NCI-H1436 (cell line): ENCODE results near the gene EVI2A.
A peak's percentile ranks its signal among the peaks of the same experiment; 100 is the strongest.
"Not testable (repeated sequence)": the region's sequence is repeated elsewhere in the genome, so short reads cannot be mapped to it uniquely, and the experiment has no call there.

Experiments
- DNase-seq: peaks from one replicate; lab custom pipeline; 2025; lab: John Stamatoyannopoulos, UW

Gene EVI2A

GRCh38 chr17:31312223-31312622, 9.2 kb downstream of the EVI2A start:
- not testable (repeated sequence) for DNase-seq

- no peak for DNase-seq
Measured at GRCh38 chr17:31311526-31311925, 9.9 kb downstream of the EVI2A start.

- DNase-seq = no peak
Measured at GRCh38 chr17:31310886-31311285, 10.5 kb downstream of the EVI2A start.

- no peak for DNase-seq
Measured at GRCh38 chr17:31310260-31310659, 11.2 kb downstream of the EVI2A start.

GRCh38 chr17:31309556-31309955, 11.9 kb downstream of the EVI2A start:
- no peak for DNase-seq

- no peak for DNase-seq
Measured at GRCh38 chr17:31308372-31309334, 12.8 kb downstream of the EVI2A start.

- DNase-seq = no peak
Measured at GRCh38 chr17:31307640-31308039, 13.8 kb downstream of the EVI2A start.

- DNase-seq = no peak
Measured at GRCh38 chr17:31299624-31300023, 21.8 kb downstream of the EVI2A start.

GRCh38 chr17:31297090-31297489, 24.3 kb downstream of the EVI2A start, which contains the start of gene OMG:
Gene OMG, minus strand, starts transcription at chr17:31297239. Its CDS starts 908 bp downstream, at chr17:31296331.
- no peak for DNase-seq

- no peak for DNase-seq
Measured at GRCh38 chr17:31296142-31296541, 25.3 kb downstream of the EVI2A start.

- no peak for DNase-seq
Measured at GRCh38 chr17:31295489-31295871, 25.9 kb downstream of the EVI2A start.

- DNase-seq = no peak
Measured at GRCh38 chr17:31294820-31295488, 26.5 kb downstream of the EVI2A start.

GRCh38 chr17:31294231-31294630, 27.2 kb downstream of the EVI2A start:
- no peak for DNase-seq

GRCh38 chr17:31293581-31293980, 27.8 kb downstream of the EVI2A start:
- no peak for DNase-seq

- no peak for DNase-seq
Measured at GRCh38 chr17:31291820-31292219, 29.6 kb downstream of the EVI2A start.

GRCh38 chr17:31289790-31290189, 31.6 kb downstream of the EVI2A start:
- no peak for DNase-seq

- DNase-seq = not testable (repeated sequence)
Measured at GRCh38 chr17:31287932-31288331, 33.5 kb downstream of the EVI2A start.

- DNase-seq = no peak
Measured at GRCh38 chr17:31286587-31286986, 34.8 kb downstream of the EVI2A start.

GRCh38 chr17:31283841-31284240, 37.6 kb downstream of the EVI2A start:
- DNase-seq = no peak

- no peak for DNase-seq
Measured at GRCh38 chr17:31281061-31281460, 40.4 kb downstream of the EVI2A start.

- no peak for DNase-seq
Measured at GRCh38 chr17:31279401-31279800, 42.0 kb downstream of the EVI2A start.

GRCh38 chr17:31275116-31275515, 46.3 kb downstream of the EVI2A start:
- no peak for DNase-seq

- DNase-seq = peak; percentile 18
Measured at GRCh38 chr17:31274252-31274651, 47.2 kb downstream of the EVI2A start.
